ENCODE measurements around the gene SRXN1.

Gene SRXN1

DNA sequence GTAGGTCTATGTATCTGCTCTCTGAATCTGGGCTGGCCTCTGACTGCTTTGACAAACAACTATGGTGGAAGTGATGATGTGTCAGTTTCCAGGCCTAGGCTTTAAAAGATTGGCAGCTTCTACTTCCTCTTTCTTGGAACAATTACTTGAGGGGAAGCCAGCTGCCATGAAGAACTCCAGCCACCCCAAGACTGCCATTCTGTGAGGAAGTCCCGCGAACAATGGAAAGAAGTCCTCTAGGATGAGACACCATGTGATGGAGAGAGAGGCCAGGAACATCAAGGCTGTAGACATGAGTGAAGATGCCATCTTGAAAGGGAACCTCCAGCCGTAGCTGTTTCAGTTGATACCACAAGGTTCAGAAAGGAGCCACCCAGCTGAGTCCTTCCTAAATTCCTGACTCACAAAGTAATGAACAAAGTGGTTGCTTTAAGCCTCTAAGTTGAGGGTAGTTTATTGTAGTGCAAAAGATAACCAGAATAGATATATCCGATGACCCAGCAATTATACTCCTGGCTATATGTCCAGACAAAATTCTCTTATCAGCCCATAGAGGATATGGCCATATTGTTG lies 27.6 kb downstream of the SRXN1 start:
- in situ Hi-C loops (cut with MboI; ENCODE audit: low sequenced_read_pairs), result no loop called here
- no peak for DNase-seq (ENCODE audit: low spot score in 2 of 2)
- no peaks in the 10 kb centered on the region for H3K9me3 ChIP-seq

GRCh38 chr20:623704-624103 lies 29.3 kb downstream of the SRXN1 start:
- Histone ChIP-seq H3K36me3 (replicated peaks) (no peaks in the 10 kb centered on the region), H3K9me3 (no peaks in the 10 kb centered on the region), H3K4me1 (no peaks in the 10 kb centered on the region; the same call in 1 of the 2 replicates), H3K27me3 (ENCODE audit: low read depth) (no peaks in the 10 kb centered on the region; the same call in 1 of the 2 replicates), H3K4me3 (no peak overlapping the region)
- no peak for DNase-seq (ENCODE audit: low spot score in 2 of 2)
- in situ Hi-C loops (cut with MboI; ENCODE audit: low sequenced_read_pairs), result no loop called here

More for the DNA sequence above, 27.6 kb downstream of the SRXN1 start:
- H3K36me3 ChIP-seq (replicated peaks), result no peaks in the 10 kb centered on the region
- no peaks in the 10 kb centered on the region; the same call in 1 of the 2 replicates for H3K4me1 ChIP-seq
- H3K27me3 ChIP-seq (ENCODE audit: low read depth), result no peaks in the 10 kb centered on the region; the same call in 1 of the 2 replicates
- no peak overlapping the region for H3K4me3 ChIP-seq

DNA sequence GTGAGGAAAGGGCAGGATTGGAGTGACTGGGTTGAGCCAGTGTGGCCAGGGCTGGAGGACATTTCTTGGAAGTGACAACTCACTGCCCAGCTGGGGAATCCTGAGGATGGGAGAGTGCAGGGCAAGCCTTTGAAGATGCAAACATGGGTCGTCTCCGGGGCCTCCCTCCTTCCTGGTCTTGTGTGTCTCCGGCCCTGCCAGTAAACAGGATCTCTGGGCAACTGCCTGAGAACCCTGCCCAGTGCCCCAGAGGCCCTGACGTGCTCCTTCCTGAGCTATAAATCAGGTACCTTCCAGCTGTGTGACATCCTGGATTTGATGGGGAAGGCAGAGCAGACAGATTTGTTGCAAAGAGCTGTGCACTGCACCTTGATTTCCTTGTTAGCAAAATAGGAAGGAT lies 30.0 kb downstream of the SRXN1 start:
- no peaks in the 10 kb centered on the region; the same call in 1 of the 2 replicates for H3K4me1 ChIP-seq
- in situ Hi-C loops (cut with MboI; ENCODE audit: low sequenced_read_pairs), result no loop called here
- H3K36me3 ChIP-seq (replicated peaks), result no peaks in the 10 kb centered on the region
- no peaks in the 10 kb centered on the region; the same call in 1 of the 2 replicates for H3K27me3 ChIP-seq (ENCODE audit: low read depth)
- no peak for DNase-seq (ENCODE audit: low spot score in 2 of 2)
- no peaks in the 10 kb centered on the region; the same call in 1 of the 2 replicates for H3K9me3 ChIP-seq
- no peak overlapping the region for H3K4me3 ChIP-seq

- H3K9me3 ChIP-seq, result no peaks in the 10 kb centered on the region; the same call in 1 of the 2 replicates
- no peaks in the 10 kb centered on the region; the same call in 1 of the 2 replicates for H3K4me1 ChIP-seq
- no peaks in the 10 kb centered on the region; the same call in 1 of the 2 replicates for H3K27me3 ChIP-seq (ENCODE audit: low read depth)
- H3K36me3 ChIP-seq (replicated peaks), result no peaks in the 10 kb centered on the region
- H3K4me3 ChIP-seq, result no peak overlapping the region
- no peak for DNase-seq (ENCODE audit: low spot score in 2 of 2)
- in situ Hi-C loops (cut with MboI; ENCODE audit: low sequenced_read_pairs), result no loop called here
Measured at GRCh38 chr20:622161-622560, 30.8 kb downstream of the SRXN1 start.

- Histone ChIP-seq H3K27me3 (ENCODE audit: low read depth) (no peaks in the 10 kb centered on the region; the same call in 1 of the 2 replicates), H3K36me3 (replicated peaks) (no peaks in the 10 kb centered on the region), H3K4me1 (no peaks in the 10 kb centered on the region; the same call in 1 of the 2 replicates), H3K9me3 (no peaks in the 10 kb centered on the region; the same call in 1 of the 2 replicates), H3K4me3 (no peak overlapping the region)
- in situ Hi-C loops (cut with MboI; ENCODE audit: low sequenced_read_pairs), result no loop called here
- DNase-seq (ENCODE audit: low spot score in 2 of 2), result no peak
Measured at GRCh38 chr20:621125-621756, 31.8 kb downstream of the SRXN1 start.

DNA sequence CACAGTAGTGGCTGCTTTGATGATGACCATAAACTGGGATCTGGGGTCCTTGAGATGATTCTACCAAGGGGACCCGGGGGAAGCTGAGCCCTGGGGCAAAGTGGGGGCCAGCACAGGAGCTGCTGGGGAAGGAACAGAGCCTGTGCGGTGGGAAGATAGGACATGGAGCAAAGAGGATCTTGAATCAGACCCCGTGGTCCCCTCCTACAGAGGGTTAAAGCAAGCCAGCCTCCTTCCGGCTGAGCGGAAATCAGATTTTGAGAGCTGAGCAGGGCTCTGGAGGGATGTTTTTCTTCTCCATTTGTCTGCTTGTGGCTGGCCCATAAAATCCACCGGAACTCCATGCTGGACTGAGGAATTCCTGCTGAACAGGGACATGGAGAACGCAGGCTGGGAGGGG lies 32.8 kb downstream of the SRXN1 start:
- Histone ChIP-seq H3K9me3 (no peaks in the 10 kb centered on the region; the same call in 1 of the 2 replicates), H3K4me1 (no peaks in the 10 kb centered on the region), H3K4me3 (no peak overlapping the region), H3K27me3 (ENCODE audit: low read depth) (no peaks in the 10 kb centered on the region; the same call in 1 of the 2 replicates), H3K36me3 (replicated peaks) (no peaks in the 10 kb centered on the region)
- DNase-seq (ENCODE audit: low spot score in 2 of 2), result no peak
- in situ Hi-C loops (cut with MboI; ENCODE audit: low sequenced_read_pairs), result no loop called here

DNA sequence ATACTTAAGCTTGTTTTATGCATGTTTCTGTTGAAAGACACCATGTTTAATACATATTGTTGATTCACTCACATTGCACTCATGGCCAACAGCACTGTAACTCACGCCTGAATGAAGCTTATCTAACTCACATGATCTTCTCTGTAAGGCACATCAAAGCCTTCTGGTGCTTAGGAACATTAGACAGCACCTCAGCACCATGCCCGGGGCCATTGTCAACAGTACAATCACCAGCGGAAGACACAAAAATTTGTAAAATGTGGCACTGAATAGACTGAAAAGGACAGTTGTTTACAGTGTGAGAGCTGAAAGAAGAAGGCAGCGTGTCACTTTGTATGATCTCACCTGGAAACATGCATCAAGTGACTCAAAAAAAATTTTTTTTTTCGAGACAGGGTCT lies 34.0 kb downstream of the SRXN1 start:
- no peaks in the 10 kb centered on the region for H3K4me1 ChIP-seq
- H3K27me3 ChIP-seq (ENCODE audit: low read depth), result no peaks in the 10 kb centered on the region; the same call in none of the 2 replicates
- H3K4me3 ChIP-seq, result no peak overlapping the region
- in situ Hi-C loops (cut with MboI; ENCODE audit: low sequenced_read_pairs), result no loop called here
- no peak for DNase-seq (ENCODE audit: low spot score in 2 of 2)
- no peaks in the 10 kb centered on the region; the same call in 1 of the 2 replicates for H3K9me3 ChIP-seq
- no peaks in the 10 kb centered on the region for H3K36me3 ChIP-seq (replicated peaks)

GRCh38 chr20:617934-618690 lies 34.9 kb downstream of the SRXN1 start:
- Histone ChIP-seq H3K9me3 (no peaks in the 10 kb centered on the region; the same call in 1 of the 2 replicates), H3K4me1 (no peaks in the 10 kb centered on the region), H3K36me3 (replicated peaks) (no peaks in the 10 kb centered on the region), H3K4me3 (no peak overlapping the region), H3K27me3 (ENCODE audit: low read depth) (no peaks in the 10 kb centered on the region; the same call in none of the 2 replicates)
- in situ Hi-C loops (cut with MboI; ENCODE audit: low sequenced_read_pairs), result no loop called here
- no peak for DNase-seq (ENCODE audit: low spot score in 2 of 2)

DNA sequence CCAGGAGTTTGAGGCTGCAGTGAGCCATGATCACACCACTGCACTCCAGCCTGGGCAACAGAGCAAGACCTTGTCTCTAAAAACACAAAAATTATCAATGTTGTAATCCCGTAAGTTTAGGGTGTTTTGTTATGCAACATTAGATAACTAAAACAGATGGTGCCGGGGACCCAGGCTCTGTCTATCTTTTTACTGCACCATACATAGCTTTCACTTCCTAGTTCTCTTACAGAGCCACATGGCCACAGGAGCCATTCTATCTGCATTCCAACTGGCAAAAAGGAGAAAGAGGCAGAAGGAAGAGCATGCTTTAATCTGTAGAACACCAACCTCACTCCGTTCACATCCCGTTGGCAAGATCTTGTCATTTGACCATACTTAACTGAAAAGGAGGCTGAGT lies 37.5 kb downstream of the SRXN1 start:
- Histone ChIP-seq H3K27me3 (ENCODE audit: low read depth) (peaks cover 18% of the 10 kb centered on the region), H3K4me3 (no peak overlapping the region), H3K4me1 (no peaks in the 10 kb centered on the region), H3K9me3 (no peaks in the 10 kb centered on the region; the same call in 1 of the 2 replicates), H3K36me3 (replicated peaks) (no peaks in the 10 kb centered on the region)
- in situ Hi-C loops (cut with MboI; ENCODE audit: low sequenced_read_pairs), result no loop called here
- DNase-seq (ENCODE audit: low spot score in 2 of 2), result no peak

- in situ Hi-C loops (cut with MboI; ENCODE audit: low sequenced_read_pairs), result no loop called here
- Histone ChIP-seq H3K36me3 (replicated peaks) (no peaks in the 10 kb centered on the region), H3K4me3 (no peak overlapping the region), H3K4me1 (no peaks in the 10 kb centered on the region; the same call in 1 of the 2 replicates), H3K27me3 (ENCODE audit: low read depth) (peaks cover 32% of the 10 kb centered on the region), H3K9me3 (no peaks in the 10 kb centered on the region)
- DNase-seq (ENCODE audit: low spot score in 2 of 2), result no peak
Measured at GRCh38 chr20:611843-612185, 41.2 kb downstream of the SRXN1 start.

- in situ Hi-C loops (cut with MboI; ENCODE audit: low sequenced_read_pairs), result no loop called here
- H3K27me3 ChIP-seq (ENCODE audit: low read depth), result peaks cover 32% of the 10 kb centered on the region
Measured at GRCh38 chr20:611047-611842, 41.8 kb downstream of the SRXN1 start.

GRCh38 chr20:610130-611046 lies 42.6 kb downstream of the SRXN1 start, which contains the start of gene TCF15:
Gene TCF15, minus strand, starts transcription at chr20:610309. Its CDS starts 72 bp downstream, at chr20:610237.
- no peaks in the 10 kb centered on the region for H3K9me3 ChIP-seq
- peaks cover 32% of the 10 kb centered on the region for H3K27me3 ChIP-seq (ENCODE audit: low read depth)
- H3K36me3 ChIP-seq (replicated peaks), result no peaks in the 10 kb centered on the region
- DNase-seq (ENCODE audit: low spot score in 2 of 2), result peak; percentile 43 to 78
- in situ Hi-C loops (cut with MboI; ENCODE audit: low sequenced_read_pairs), result no loop called here
- no peaks in the 10 kb centered on the region; the same call in 1 of the 2 replicates for H3K4me1 ChIP-seq
- peak within 1 kb of the TSS; percentile 24 for H3K4me3 ChIP-seq

More at GRCh38 chr20:611047-611842, 41.8 kb downstream of the SRXN1 start:
- H3K36me3 ChIP-seq (replicated peaks), result no peaks in the 10 kb centered on the region
- H3K9me3 ChIP-seq, result no peaks in the 10 kb centered on the region
- DNase-seq (ENCODE audit: low spot score in 2 of 2), result no peak
- no peak overlapping the region for H3K4me3 ChIP-seq
- no peaks in the 10 kb centered on the region; the same call in 1 of the 2 replicates for H3K4me1 ChIP-seq

Data from HAP-1 (cell line).